Left lung (tissue), 10 donors: Measurements from ENCODE around the gene FLRT2. TPM values are rescaled to one million over a fixed set of nuclear protein-coding genes. Genes with fewer than 3 reads are reported as not detected.

Source experiments
- ATAC-seq: fragments of 200-7000 bp; cut with Tn5 transposase; one replicate; pipeline ENCODE4 v1.9.1; 2020; ENCODE audit warnings: moderate library complexity
- DNase-seq, 4 donors: peaks; one replicate each; pipeline ENCODE4 v3.0.0-alpha.2; 2013 to 2020
- H3K27ac ChIP-seq, 2 donors: fragments of 200-600 bp; sonication (generic) in 1 of 2; one replicate each; pipeline versions ENCODE4 v1.5.0 to v1.8.0; 2020 to 2021
- H3K27me3 ChIP-seq, 2 donors: fragments of 200-600 bp; sonication (generic) in 1 of 2; one replicate each; pipeline versions ENCODE4 v1.5.0 to v1.8.0; 2020 to 2021
- H3K36me3 ChIP-seq, 2 donors: fragments of 200-600 bp; sonication (generic) in 1 of 2; one replicate each; pipeline versions ENCODE4 v1.5.0 to v1.8.0; 2020 to 2021
- H3K4me1 ChIP-seq, 2 donors: fragments of 200-600 bp; one replicate each; pipeline ENCODE4 v1.8.0; 2021
- H3K4me3 ChIP-seq, 2 donors: fragments of 200-600 bp; sonication (generic) in 1 of 2; one replicate each; pipeline versions ENCODE4 v1.5.0 to v1.8.0; 2020 to 2021; ENCODE audit warnings: mild to moderate bottlenecking in 1 of 2
- H3K9me3 ChIP-seq, 2 donors: fragments of 200-600 bp; sonication (generic) in 1 of 2; one replicate each; pipeline versions ENCODE4 v1.5.0 to v1.8.0; 2020 to 2021
- CTCF ChIP-seq, 2 donors: fragments of 200-600 bp; sonication (generic) in 1 of 2; IDR thresholded peaks; one replicate each; pipeline versions ENCODE4 v1.5.0 to v1.8.0; 2021; ENCODE audit warnings: antibody characterized with exemption in 2 of 2
- intact Hi-C, 2 donors: fragments of 100-400 bp; cut with DNase I; formaldehyde crosslinking; loops; one replicate each; pipeline versions ENCODE4 v1.11.2 to v1.14.2; 2022
- polyA plus RNA-seq, 6 donors: library from polyadenylated mRNA; unstranded; fragments of 120-200 nt; gene quantifications; one replicate each; pipeline ENCODE4 v1.2.1, GENCODE V29; 2013; ENCODE audit not compliant: insufficient read length in 6 of 6
- total RNA-seq, 2 donors: library from RNA; stranded (reverse); fragmentation: NEBNext Ultra II Directional; extraction: Animal tissue kit (Norgen Biotek cat#: 25700); gene quantifications; one replicate each; pipeline ENCODE4 v1.2.1, GENCODE V29; 2021
- donor health status: DM: no; HTN: yes; CAD: no.
- donor health status: DM: no; HTN: no; CAD: no.

Gene FLRT2
- total and polyA plus RNA-seq, 8 donors = 19.1 to 51.3 (median 35.3) TPM

- Histone ChIP-seq H3K9me3 (peaks cover 0 to 2% of the 10 kb centered on the region in 2 donors), H3K27me3 (no peaks in the 10 kb centered on the region), H3K27ac (no peak overlapping the region), H3K4me1 (no peaks in the 10 kb centered on the region), H3K36me3 (no peaks in the 10 kb centered on the region), H3K4me3 (no peak overlapping the region)
- intact Hi-C loops = no loop called here
- no peak for TF ChIP-seq CTCF (IDR thresholded peaks at IDR 0.05)
- DNase-seq (no peak), ATAC-seq (no peak)
Observed at GRCh38 chr14:85483652-85484051, 46.3 kb upstream of the FLRT2 start.

DNA sequence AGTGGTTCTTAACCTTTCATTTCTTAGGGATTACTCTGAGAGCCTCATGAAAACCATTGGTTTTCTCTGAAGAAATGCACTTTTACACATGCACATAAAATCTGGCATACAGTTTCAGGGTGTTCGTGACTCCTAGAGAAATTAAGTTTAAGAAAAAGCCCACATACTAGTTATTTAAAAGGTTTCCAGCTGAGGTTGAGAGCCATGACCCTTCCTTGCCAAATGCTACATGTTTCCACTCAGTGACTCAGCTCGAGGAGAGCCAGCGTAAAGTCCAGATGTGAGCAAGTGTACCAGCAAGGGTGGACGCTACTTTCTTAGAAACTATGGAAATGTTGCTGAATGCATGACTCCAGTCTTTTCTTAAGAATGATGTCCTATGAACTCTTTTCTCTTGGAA lies 42.7 kb upstream of the FLRT2 start:
- intact Hi-C loops = no loop called here
- H3K27me3 ChIP-seq = no peaks in the 10 kb centered on the region
- no peak for ATAC-seq

DNA sequence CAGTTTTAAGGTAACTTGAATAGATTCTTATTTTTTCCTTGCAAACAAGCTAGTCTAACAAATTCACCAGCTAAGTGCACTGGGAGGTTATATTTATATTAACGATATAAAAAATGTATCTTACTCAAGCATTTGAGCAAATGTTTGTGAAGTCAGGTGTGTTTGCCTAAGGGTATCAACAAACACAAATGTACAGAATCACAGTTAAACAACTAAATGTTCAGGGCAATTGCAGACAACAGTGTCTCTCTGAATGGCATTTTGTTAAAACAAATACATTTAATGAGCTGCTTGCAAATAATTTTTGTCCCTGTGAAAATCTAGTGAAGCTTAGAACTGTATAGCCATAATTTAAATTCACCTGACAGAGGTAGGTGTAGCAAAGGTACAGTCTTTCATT lies 28.2 kb upstream of the FLRT2 start:
- no peak for ATAC-seq
- intact Hi-C loops = no loop called here
- Histone ChIP-seq H3K4me3 (no peak overlapping the region), H3K9me3 (no peaks in the 10 kb centered on the region), H3K4me1 (no peaks in the 10 kb centered on the region), H3K27ac (no peak overlapping the region), H3K27me3 (no peaks in the 10 kb centered on the region), H3K36me3 (no peaks in the 10 kb centered on the region)
- no peak for DNase-seq
- TF ChIP-seq CTCF (IDR thresholded peaks at IDR 0.05) = no peak

More for the DNA sequence above, 42.7 kb upstream of the FLRT2 start:
- Histone ChIP-seq H3K4me3 (no peak overlapping the region), H3K36me3 (no peaks in the 10 kb centered on the region), H3K27ac (no peak overlapping the region), H3K9me3 (peaks cover 0 to 4% of the 10 kb centered on the region in 2 donors), H3K4me1 (no peaks in the 10 kb centered on the region)
- TF ChIP-seq CTCF (IDR thresholded peaks at IDR 0.05) = no peak
- no peak for DNase-seq

DNA sequence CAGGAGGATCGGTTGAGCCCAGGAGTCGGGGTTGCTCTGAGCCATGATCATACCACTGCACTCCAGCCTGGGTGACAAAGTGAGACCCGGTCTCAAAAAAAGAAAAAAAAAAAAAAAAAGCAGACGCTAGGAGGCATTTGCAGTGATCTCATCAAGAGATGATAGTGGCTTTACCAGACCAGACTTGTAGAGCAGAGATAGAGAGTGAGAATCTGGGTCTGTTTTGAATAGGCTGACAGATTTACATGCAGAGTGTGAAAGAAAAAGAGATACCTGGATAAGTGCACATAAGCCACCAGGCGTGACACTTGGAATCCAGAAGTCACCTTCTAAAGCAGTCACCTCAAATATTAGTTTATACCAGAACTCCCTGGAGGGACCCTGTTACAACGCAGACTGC lies 21.1 kb upstream of the FLRT2 start:
- no peaks in the 10 kb centered on the region for H3K9me3 ChIP-seq
- no peaks in the 10 kb centered on the region for H3K4me1 ChIP-seq
- H3K4me3 ChIP-seq = no peak overlapping the region
- H3K27ac ChIP-seq = no peak overlapping the region
- no peak for TF ChIP-seq CTCF (IDR thresholded peaks at IDR 0.05)
- ATAC-seq = no peak
- intact Hi-C loops = no loop called here
- H3K36me3 ChIP-seq = no peaks in the 10 kb centered on the region
- H3K27me3 ChIP-seq = no peaks in the 10 kb centered on the region
- no peak for DNase-seq

DNA sequence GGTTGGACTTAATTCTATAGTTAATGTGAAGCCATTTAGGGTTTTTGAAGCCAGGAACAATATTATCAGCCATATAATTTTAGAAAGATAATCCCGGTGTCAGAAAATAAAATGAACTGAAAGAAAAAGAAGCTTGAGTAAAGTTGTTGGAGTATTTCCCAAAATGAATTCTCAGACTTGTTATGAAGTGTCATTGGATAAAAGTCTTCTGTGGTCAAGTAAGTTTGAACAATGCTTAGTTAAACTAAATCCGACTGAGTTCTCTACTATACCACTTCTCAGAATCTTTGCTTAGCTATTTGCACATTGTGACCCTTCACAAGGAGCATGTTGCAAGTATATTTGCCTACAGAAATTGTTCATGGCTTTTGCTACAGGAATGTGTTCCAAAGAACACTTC lies 17.5 kb upstream of the FLRT2 start:
- intact Hi-C loops = no loop called here
- Histone ChIP-seq H3K36me3 (no peaks in the 10 kb centered on the region), H3K4me3 (no peak overlapping the region), H3K4me1 (no peaks in the 10 kb centered on the region), H3K27me3 (peaks cover 0 to 15% of the 10 kb centered on the region in 2 donors), H3K9me3 (no peaks in the 10 kb centered on the region), H3K27ac (no peak overlapping the region)
- peak in 2 of 4 donors; percentile 83 to 85 for DNase-seq
- no peak for TF ChIP-seq CTCF (IDR thresholded peaks at IDR 0.05)
- ATAC-seq = peak; percentile 89
